ENCODE data around the gene OFD1. TPM values are rescaled to one million over a fixed set of nuclear protein-coding genes. Genes with fewer than 3 reads are reported as not detected.

Gene OFD1
- total and polyA plus RNA-seq, 2 donors (not counting 3 experiments of a cell fraction or from before 2014, with no cell fraction given): 4.7 to 12.0 TPM

DNA sequence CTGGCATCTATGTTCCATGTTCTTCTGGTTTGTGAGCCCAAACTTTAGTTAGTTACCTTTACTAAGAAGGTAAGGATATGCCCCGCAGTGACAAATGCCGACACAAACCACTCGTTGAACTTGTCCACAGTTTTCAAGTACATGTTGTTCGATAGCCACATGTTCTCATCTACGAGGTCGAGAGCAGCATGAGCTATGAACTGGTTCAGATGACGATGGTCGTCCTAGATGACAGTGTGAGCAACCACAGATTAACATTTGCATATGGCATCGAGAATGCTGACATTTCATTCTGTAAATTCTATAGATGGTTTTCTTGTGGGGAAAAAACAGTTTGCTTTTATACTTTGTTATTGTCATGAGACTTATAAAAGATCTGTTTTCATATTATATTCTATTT is 18.1 kb upstream of the OFD1 start:
- Histone ChIP-seq H3K79me2 (ENCODE audit: control insufficient read depth, insufficient read depth, low read length) (peaks cover 2% of the 10 kb centered on the region), H3K36me3 (ENCODE audit: control insufficient read depth in 2 of 2, extremely low read depth in 1 of 2, insufficient read depth in 2 of 2, low read length in 2 of 2) (peaks cover 0 to 4% of the 10 kb centered on the region in 2 experiments), H3K9ac (replicated peaks; ENCODE audit: extremely low read depth, insufficient read depth, low read length) (no peak overlapping the region), H3K4me2 (ENCODE audit: insufficient read depth, low read length) (no peak overlapping the region), H3K9me3 (replicated peaks; ENCODE audit: control insufficient read depth, insufficient read depth, low read length) (no peaks in the 10 kb centered on the region), H3K4me3 (replicated peaks in 1 of 3; ENCODE audit: insufficient read depth in 1 of 3, low read depth in 1 of 3, low read length in 3 of 3) (no peak overlapping the region), H3K9me1 (replicated peaks; ENCODE audit: control insufficient read depth, extremely low read depth, insufficient read depth, low read length) (no peaks in the 10 kb centered on the region), H3K4me1 (ENCODE audit: control insufficient read depth, extremely low read depth, insufficient read depth, low read length) (no peaks in the 10 kb centered on the region), H4K20me1 (replicated peaks; ENCODE audit: control insufficient read depth, extremely low read depth, insufficient read depth, low read length) (no peaks in the 10 kb centered on the region), H3K27me3 (ENCODE audit: control insufficient read depth in 2 of 2, insufficient read depth in 2 of 2, low read length in 2 of 2) (no peaks in the 10 kb centered on the region), H2AFZ (ENCODE audit: low read depth, low read length) (no peak overlapping the region), H3K27ac (ENCODE audit: insufficient read depth, low read depth, low read length) (no peak overlapping the region)
- FAIRE-seq (no peak), DNase-seq (ENCODE audit: low read depth, low spot score) (no peak)
- POLR2A ChIA-PET: no interaction called here
- CTCF ChIA-PET: interaction anchor here (1.0 kb wide), 1 partner anchor 18 kb away, joined by 3 read pairs; the partner anchor contains the start of gene TRAPPC2
- TF ChIP-seq EZH2 (IDR thresholded peaks at IDR 0.05; ENCODE audit: borderline replicate concordance, low read depth, low read length, severe bottlenecking) (no peak), POLR2A (IDR thresholded peaks at IDR 0.05; ENCODE audit: low read depth, low read length) (no peak), MYC (IDR thresholded peaks at IDR 0.05; ENCODE audit: low read depth, low read length) (no peak), POLR2AphosphoS5 (IDR thresholded peaks at IDR 0.05; ENCODE audit: insufficient read depth, low read depth, low read length) (no peak), GATA2 (IDR thresholded peaks at IDR 0.05; ENCODE audit: insufficient read depth, insufficient read length, low read depth, low read length) (no peak), FOS (IDR thresholded peaks at IDR 0.05; ENCODE audit: borderline replicate concordance, insufficient read depth, low read length) (no peak), JUN (IDR thresholded peaks at IDR 0.05; ENCODE audit: borderline replicate concordance, insufficient read depth, insufficient read length, low read depth) (no peak)
- TF ChIP-seq, protein P1, sequence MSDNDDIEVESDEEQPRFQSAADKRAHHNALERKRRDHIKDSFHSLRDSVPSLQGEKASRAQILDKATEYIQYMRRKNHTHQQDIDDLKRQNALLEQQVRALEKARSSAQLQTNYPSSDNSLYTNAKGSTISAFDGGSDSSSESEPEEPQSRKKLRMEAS (IDR thresholded peaks at IDR 0.05; ENCODE audit: insufficient read depth, insufficient read length): no peak
- TF ChIP-seq, protein P2, sequence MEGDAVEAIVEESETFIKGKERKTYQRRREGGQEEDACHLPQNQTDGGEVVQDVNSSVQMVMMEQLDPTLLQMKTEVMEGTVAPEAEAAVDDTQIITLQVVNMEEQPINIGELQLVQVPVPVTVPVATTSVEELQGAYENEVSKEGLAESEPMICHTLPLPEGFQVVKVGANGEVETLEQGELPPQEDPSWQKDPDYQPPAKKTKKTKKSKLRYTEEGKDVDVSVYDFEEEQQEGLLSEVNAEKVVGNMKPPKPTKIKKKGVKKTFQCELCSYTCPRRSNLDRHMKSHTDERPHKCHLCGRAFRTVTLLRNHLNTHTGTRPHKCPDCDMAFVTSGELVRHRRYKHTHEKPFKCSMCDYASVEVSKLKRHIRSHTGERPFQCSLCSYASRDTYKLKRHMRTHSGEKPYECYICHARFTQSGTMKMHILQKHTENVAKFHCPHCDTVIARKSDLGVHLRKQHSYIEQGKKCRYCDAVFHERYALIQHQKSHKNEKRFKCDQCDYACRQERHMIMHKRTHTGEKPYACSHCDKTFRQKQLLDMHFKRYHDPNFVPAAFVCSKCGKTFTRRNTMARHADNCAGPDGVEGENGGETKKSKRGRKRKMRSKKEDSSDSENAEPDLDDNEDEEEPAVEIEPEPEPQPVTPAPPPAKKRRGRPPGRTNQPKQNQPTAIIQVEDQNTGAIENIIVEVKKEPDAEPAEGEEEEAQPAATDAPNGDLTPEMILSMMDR (IDR thresholded peaks at IDR 0.05; ENCODE audit: extremely low read depth in 1 of 2, insufficient read depth in 1 of 2, low read depth in 1 of 2, low read length in 2 of 2): no peak
- intact Hi-C loops (cut with micrococcal nuclease) (no loop called here), dilution Hi-C loops (cut with MboI; ENCODE audit: extremely low pct_ligation_motif_present, low sequenced_read_pairs) (no loop called here)
- BruUV-seq (replicated peaks): no TSS peak
